HG02571 (cell line): ENCODE data around the gene INTS11.
"Not testable (repeated sequence)": the region's sequence is repeated elsewhere in the genome, so short reads cannot be mapped to it uniquely, and the experiment has no call there.

Experiments used
- ATAC-seq: cut with Tn5 transposase; IDR thresholded peaks from one replicate; pipeline ENCODE4 v1.9.1; 2021; ENCODE audit warnings: mild to moderate bottlenecking, moderate library complexity; ENCODE audit not compliant: unreplicated experiment

The INTS11 gene

GRCh38 chr1:1324524-1325287 is at the start of gene INTS11, which contains the start of gene CPTP:
Gene INTS11, minus strand, starts transcription at chr1:1324660. Its CDS starts 52 bp downstream, at chr1:1324608.
Gene CPTP, plus strand, starts transcription at chr1:1324802. Its CDS starts 2,109 bp downstream, at chr1:1326911.
- ATAC-seq, result peak; percentile 61

- ATAC-seq, result no peak
Observed at GRCh38 chr1:1373815-1374588, 49.5 kb upstream of the INTS11 start.

- ATAC-seq, result no peak
Observed at GRCh38 chr1:1373051-1373814, 48.8 kb upstream of the INTS11 start.

- ATAC-seq, result no peak
Observed at GRCh38 chr1:1371746-1372711, 47.6 kb upstream of the INTS11 start.

- ATAC-seq, result no peak
Observed at GRCh38 chr1:1371364-1371745, 46.9 kb upstream of the INTS11 start.

- no peak for ATAC-seq
Observed at GRCh38 chr1:1370771-1371300, 46.4 kb upstream of the INTS11 start.

- ATAC-seq, result not testable (repeated sequence)
Observed at GRCh38 chr1:1370094-1370493, 45.6 kb upstream of the INTS11 start.

GRCh38 chr1:1367315-1367714 is 42.9 kb upstream of the INTS11 start:
- ATAC-seq, result no peak

GRCh38 chr1:1366699-1367066 is 42.2 kb upstream of the INTS11 start:
- ATAC-seq, result no peak

GRCh38 chr1:1365875-1366698 is 41.6 kb upstream of the INTS11 start:
- no peak for ATAC-seq

- ATAC-seq, result no peak
Observed at GRCh38 chr1:1364266-1364665, 39.8 kb upstream of the INTS11 start.

- ATAC-seq, result no peak
Observed at GRCh38 chr1:1361982-1362423, 37.5 kb upstream of the INTS11 start.

GRCh38 chr1:1361233-1361981 is 36.9 kb upstream of the INTS11 start:
- no peak for ATAC-seq

GRCh38 chr1:1360506-1361169 is 36.2 kb upstream of the INTS11 start:
- no peak for ATAC-seq

GRCh38 chr1:1359664-1360468 is 35.4 kb upstream of the INTS11 start:
- no peak for ATAC-seq

GRCh38 chr1:1359308-1359663 is 34.8 kb upstream of the INTS11 start:
- ATAC-seq, result no peak
